Mucosa of rectum (tissue), 2 donors: ENCODE results near the gene TRPM5.

ENCODE experiments used
- H3K27ac ChIP-seq, 2 donors: one replicate each; pipeline ENCODE4 v1.7.0; 2013; ENCODE audit warnings: inconsistent platforms in 2 of 2, low read depth in 2 of 2, low read length in 2 of 2
- H3K27me3 ChIP-seq, 2 donors: one replicate each; pipeline ENCODE4 v1.7.0; 2013; ENCODE audit warnings: low read length in 2 of 2; ENCODE audit not compliant: control insufficient read depth in 2 of 2, insufficient read depth in 2 of 2
- H3K36me3 ChIP-seq, 2 donors: one replicate each; pipeline ENCODE4 v1.7.0; 2013; ENCODE audit warnings: low read length in 2 of 2; ENCODE audit not compliant: control insufficient read depth in 2 of 2, insufficient read depth in 2 of 2
- H3K4me1 ChIP-seq, 2 donors: one replicate each; pipeline ENCODE4 v1.7.0; 2013; ENCODE audit warnings: low read length in 2 of 2, mild to moderate bottlenecking in 1 of 2; ENCODE audit not compliant: control insufficient read depth in 2 of 2, insufficient read depth in 2 of 2
- H3K4me3 ChIP-seq, 2 donors: one replicate each; pipeline ENCODE4 v1.7.0; 2013; ENCODE audit warnings: low read length in 2 of 2
- H3K9ac ChIP-seq, 2 donors: one replicate each; pipeline ENCODE4 v1.7.0; 2013; ENCODE audit warnings: low read length in 2 of 2, low read depth in 1 of 2, mild to moderate bottlenecking in 1 of 2
- H3K9me3 ChIP-seq, 2 donors: one replicate each; pipeline ENCODE4 v1.7.0; 2013; ENCODE audit warnings: low read length in 2 of 2; ENCODE audit not compliant: control insufficient read depth in 2 of 2
- donor health status: healthy.
- donor health status: Normal muscosa, but diverticular disease.

Gene TRPM5

DNA sequence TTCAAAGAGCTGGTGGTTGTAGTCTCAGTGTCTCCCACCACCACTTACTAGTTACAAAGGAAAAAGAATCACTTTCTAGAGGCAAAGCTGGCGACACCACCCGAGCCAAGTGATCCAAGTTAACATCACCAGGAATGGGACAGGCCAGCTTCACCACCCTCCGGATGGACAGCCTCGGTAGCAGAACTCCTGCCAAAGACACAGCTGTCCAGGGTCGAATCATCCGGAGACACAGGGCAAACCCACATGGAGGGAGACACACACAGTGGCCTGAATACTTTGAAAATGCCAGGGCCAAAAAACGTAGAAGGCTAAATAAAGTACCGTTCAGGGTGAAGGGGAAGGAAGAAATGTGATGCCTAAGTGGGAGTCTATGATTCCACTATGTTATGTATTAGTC, 33.6 kb upstream of the TRPM5 start:
- H3K9ac ChIP-seq, result no peak overlapping the region
- H3K9me3 ChIP-seq, result no peaks in the 10 kb centered on the region
- no peaks in the 10 kb centered on the region for H3K27me3 ChIP-seq
- H3K4me1 ChIP-seq, result peaks cover 5 to 7% of the 10 kb centered on the region in 2 donors
- peaks cover 0 to 2% of the 10 kb centered on the region in 2 donors for H3K36me3 ChIP-seq
- no peak overlapping the region for H3K4me3 ChIP-seq
- H3K27ac ChIP-seq, result no peak overlapping the region

DNA sequence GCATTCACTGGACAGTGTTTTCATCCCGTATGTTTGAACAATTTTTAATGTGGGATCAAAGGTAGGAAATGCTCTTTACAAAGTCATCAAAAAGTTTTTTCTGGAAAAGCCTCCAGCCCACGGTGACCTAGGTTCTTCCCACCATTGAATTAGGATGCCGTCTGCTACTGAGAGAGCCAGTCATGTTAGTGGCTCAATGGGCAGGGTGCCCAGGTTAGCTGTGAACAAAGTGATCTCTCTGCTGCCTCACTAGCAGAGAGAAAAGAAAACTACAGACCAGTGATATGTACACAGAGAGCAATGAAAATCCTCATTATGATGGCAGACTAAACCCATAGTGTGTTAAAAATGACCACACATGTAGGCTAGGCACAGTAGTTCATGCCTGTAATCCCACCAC, 32.9 kb upstream of the TRPM5 start:
- H3K27me3 ChIP-seq, result no peaks in the 10 kb centered on the region
- H3K4me3 ChIP-seq, result no peak overlapping the region
- peaks cover 0 to 2% of the 10 kb centered on the region in 2 donors for H3K36me3 ChIP-seq
- H3K9me3 ChIP-seq, result no peaks in the 10 kb centered on the region
- H3K9ac ChIP-seq, result no peak overlapping the region
- H3K4me1 ChIP-seq, result peaks cover 3 to 5% of the 10 kb centered on the region in 2 donors
- no peak overlapping the region for H3K27ac ChIP-seq

DNA sequence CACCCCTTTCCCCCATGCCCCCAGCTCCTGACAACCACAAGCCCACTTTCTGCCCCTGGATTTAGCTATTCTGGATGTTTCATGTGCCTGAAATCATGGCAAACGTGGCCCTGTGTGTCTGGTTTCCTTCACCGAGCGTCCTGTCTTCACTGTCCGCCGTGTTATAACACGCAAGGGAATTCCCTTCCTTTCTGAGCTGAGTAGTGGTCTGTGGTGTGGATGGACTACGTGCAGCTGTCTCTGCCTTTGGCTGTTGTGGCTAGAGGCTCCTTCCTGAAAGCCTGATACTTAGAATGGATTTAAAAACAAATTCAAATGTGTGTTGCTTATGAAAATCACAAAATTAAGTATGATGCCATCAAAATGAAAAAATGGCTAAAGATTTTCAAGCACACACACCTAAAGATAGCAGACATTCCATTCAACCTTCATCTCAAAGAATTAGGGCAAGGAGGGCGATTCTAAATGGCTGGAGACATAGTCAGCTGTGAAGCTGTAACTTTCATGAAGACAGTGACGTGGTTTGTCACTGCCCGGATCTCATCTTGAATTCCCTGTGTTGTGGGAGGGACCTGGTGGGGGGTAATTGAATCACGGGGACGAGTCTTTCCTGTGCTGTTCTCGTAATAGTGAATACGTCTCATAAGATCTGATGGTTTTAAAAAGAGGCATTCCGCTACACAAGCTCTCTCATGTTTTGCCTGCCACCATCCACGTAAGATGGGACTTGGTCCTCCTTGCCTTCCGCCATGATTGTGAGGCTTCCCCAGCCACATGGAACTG, 31.0 kb upstream of the TRPM5 start:
- Histone ChIP-seq H3K27ac (no peak overlapping the region), H3K4me3 (no peak overlapping the region), H3K36me3 (peaks cover 0 to 2% of the 10 kb centered on the region in 2 donors), H3K27me3 (no peaks in the 10 kb centered on the region), H3K9me3 (no peaks in the 10 kb centered on the region), H3K9ac (no peak overlapping the region), H3K4me1 (peaks cover 3 to 5% of the 10 kb centered on the region in 2 donors)

- peaks cover 3 to 5% of the 10 kb centered on the region in 2 donors for H3K4me1 ChIP-seq
- no peak overlapping the region for H3K4me3 ChIP-seq
- H3K9me3 ChIP-seq, result no peaks in the 10 kb centered on the region
- H3K36me3 ChIP-seq, result peaks cover 0 to 2% of the 10 kb centered on the region in 2 donors
- H3K27ac ChIP-seq, result peak overlapping the region; percentile 22 to 23
- no peaks in the 10 kb centered on the region for H3K27me3 ChIP-seq
- peak overlapping the region in 1 of 2 donors; percentile 24 for H3K9ac ChIP-seq
Measured at GRCh38 chr11:2474059-2474901, 30.0 kb upstream of the TRPM5 start.

DNA sequence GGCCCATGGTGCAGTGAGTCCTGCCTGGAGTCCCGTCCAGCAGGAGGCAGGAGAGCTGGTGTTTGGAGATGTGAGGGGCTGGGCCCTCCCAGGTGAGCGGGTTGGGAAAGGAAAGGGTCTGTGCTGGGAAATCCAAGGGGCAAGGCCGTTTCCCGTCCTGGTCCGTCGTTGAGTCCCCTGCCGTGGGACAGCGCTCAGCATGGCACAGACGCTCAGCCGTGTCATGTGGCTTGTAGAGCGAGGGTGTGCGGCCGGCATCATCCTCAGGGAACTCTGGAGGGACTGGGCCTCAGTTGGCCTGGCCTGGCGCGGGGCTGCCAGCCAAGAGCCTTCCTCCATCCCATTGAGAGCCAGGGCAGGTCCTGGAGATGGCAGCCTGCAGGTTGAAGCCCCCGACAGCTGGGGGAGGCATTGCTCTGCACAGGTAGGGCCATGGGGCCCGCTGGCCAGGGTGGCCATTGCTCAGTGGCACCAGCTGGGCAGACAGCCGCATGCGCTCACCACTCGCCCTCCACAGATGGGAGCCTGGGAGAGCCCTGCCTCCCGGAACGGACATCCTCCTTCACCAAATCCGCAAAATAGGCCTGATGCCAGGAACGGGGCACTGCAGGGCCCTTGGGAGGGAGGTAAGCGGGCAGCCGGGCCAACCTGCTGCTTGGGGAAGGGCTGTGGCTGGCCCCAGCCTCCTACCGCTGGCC, 29.2 kb upstream of the TRPM5 start:
- Histone ChIP-seq H3K36me3 (peaks cover 0 to 2% of the 10 kb centered on the region in 2 donors), H3K9me3 (no peaks in the 10 kb centered on the region), H3K4me1 (peaks cover 3 to 5% of the 10 kb centered on the region in 2 donors), H3K27me3 (no peaks in the 10 kb centered on the region), H3K27ac (peak overlapping the region; percentile 22 to 23), H3K9ac (no peak overlapping the region), H3K4me3 (no peak overlapping the region)

GRCh38 chr11:2472428-2473186, 28.3 kb upstream of the TRPM5 start:
- H3K27me3 ChIP-seq, result no peaks in the 10 kb centered on the region
- no peak overlapping the region for H3K27ac ChIP-seq
- H3K9me3 ChIP-seq, result no peaks in the 10 kb centered on the region
- no peak overlapping the region for H3K4me3 ChIP-seq
- peaks cover 5 to 8% of the 10 kb centered on the region in 2 donors for H3K4me1 ChIP-seq
- no peaks in the 10 kb centered on the region for H3K36me3 ChIP-seq
- H3K9ac ChIP-seq, result no peak overlapping the region

DNA sequence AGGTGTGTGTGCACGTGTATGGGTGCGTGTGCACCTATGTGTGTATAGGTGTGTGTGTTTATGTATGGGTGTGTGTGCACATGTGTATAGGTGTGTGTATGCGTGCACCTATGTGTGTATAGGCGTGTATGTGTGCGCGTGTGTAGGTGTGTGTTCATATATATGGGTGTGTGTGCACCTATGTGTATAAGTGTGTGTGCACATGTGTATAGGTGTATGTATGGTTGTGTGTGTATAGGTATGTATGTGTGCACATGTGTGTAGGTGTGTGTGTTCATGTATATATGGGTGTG, 27.4 kb upstream of the TRPM5 start:
- H3K9me3 ChIP-seq, result no peaks in the 10 kb centered on the region
- H3K27ac ChIP-seq, result no peak overlapping the region

DNA sequence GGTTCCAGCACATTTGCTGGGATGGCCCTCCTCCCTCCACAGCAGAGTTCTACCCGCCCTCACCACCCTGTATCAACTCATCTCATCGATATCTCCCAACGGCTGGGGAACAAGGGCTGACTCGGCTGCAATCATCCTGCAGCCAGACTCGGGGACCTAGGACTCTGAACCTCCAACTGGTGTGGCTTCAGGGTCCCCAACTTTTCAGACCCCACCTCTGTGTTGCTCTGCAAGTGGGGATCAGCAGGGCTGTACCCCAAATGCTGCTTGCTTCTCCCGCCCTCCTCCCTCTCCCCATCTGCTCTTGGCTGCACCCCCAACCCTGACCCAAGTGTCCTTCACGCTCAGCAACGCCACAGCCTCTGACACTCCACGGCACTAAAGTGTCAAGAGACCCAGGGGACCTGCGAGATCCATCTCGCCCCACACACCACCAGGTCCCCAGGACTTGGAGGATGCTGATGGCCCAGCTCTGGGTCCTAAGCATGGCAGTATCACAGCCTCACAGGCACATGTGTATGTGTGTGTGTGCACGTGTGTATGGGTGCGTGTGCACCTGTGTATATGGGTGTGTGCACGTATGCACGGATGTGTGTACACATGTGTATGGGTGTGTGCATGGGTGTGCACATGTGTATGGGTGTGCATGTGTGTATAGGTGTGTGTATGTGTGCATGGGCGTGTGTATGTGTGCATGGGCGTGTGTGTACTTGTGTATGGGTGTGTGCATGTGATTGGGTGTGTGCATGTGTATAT, 26.9 kb upstream of the TRPM5 start:
- no peaks in the 10 kb centered on the region for H3K36me3 ChIP-seq
- H3K4me1 ChIP-seq, result peaks cover 10 to 12% of the 10 kb centered on the region in 2 donors
- H3K9ac ChIP-seq, result no peak overlapping the region
- no peaks in the 10 kb centered on the region for H3K9me3 ChIP-seq
- H3K27ac ChIP-seq, result no peak overlapping the region
- H3K27me3 ChIP-seq, result no peaks in the 10 kb centered on the region
- H3K4me3 ChIP-seq, result no peak overlapping the region

More for the DNA sequence above, 27.4 kb upstream of the TRPM5 start:
- Histone ChIP-seq H3K4me3 (no peak overlapping the region), H3K27me3 (no peaks in the 10 kb centered on the region), H3K4me1 (peaks cover 10 to 12% of the 10 kb centered on the region in 2 donors), H3K9ac (no peak overlapping the region), H3K36me3 (no peaks in the 10 kb centered on the region)

- Histone ChIP-seq H3K27me3 (no peaks in the 10 kb centered on the region), H3K27ac (no peak overlapping the region), H3K4me3 (no peak overlapping the region), H3K9ac (no peak overlapping the region), H3K9me3 (no peaks in the 10 kb centered on the region), H3K4me1 (peaks cover 14 to 15% of the 10 kb centered on the region in 2 donors), H3K36me3 (no peaks in the 10 kb centered on the region)
Measured at GRCh38 chr11:2470495-2470894, 26.2 kb upstream of the TRPM5 start.
